GM13976 (cell line): ENCODE data around the gene ANK2.

Experiments used
- DNase-seq: peaks from one replicate; pipeline ENCODE4 v3.0.0; 2012; ENCODE audit warnings: low spot score
- CTCF ChIP-seq: IDR thresholded peaks from 2 replicates; pipeline ENCODE4 v1.5.1; 2012; ENCODE audit warnings: borderline replicate concordance, mild to moderate bottlenecking; ENCODE audit not compliant: insufficient read depth; ENCODE audit errors: extremely low read depth, missing control alignments, control extremely low read depth
- in situ Hi-C: fragments of 300-500 bp; cut with MboI; formaldehyde crosslinking; loops from one replicate; pipeline ENCODE4 v1.12.0; 2022; ENCODE audit warnings: low sequenced_read_pairs, mixed read lengths, inconsistent platforms; ENCODE audit not compliant: unreplicated experiment

The ANK2 gene

GRCh38 chr4:113385281-113385899 lies 335.9 kb downstream of the ANK2 start:
- no peak for TF ChIP-seq CTCF
- DNase-seq: no peak
- in situ Hi-C loops: loop anchor here (25.0 kb wide), 5 partner anchors 377 to 1302 kb away; partner anchors contain the start of gene CAMK2D

GRCh38 chr4:113389160-113389559 lies 339.7 kb downstream of the ANK2 start:
- in situ Hi-C loops: loop anchor here (25.0 kb wide), 5 partner anchors 373 to 1298 kb away; partner anchors contain the start of gene CAMK2D

GRCh38 chr4:113390850-113391249 lies 341.4 kb downstream of the ANK2 start:
- TF ChIP-seq CTCF: no peak
- in situ Hi-C loops: loop anchor here (25.0 kb wide), 5 partner anchors 371 to 1296 kb away; partner anchors contain the start of gene CAMK2D
- DNase-seq: no peak

More at GRCh38 chr4:113389160-113389559, 339.7 kb downstream of the ANK2 start:
- no peak for TF ChIP-seq CTCF
- no peak for DNase-seq

- TF ChIP-seq CTCF: no peak
- no peak for DNase-seq
- in situ Hi-C loops: loop anchor here (25.0 kb wide), 5 partner anchors 368 to 1293 kb away; partner anchors contain the start of gene CAMK2D
These were observed 344.8 kb downstream of the ANK2 start for GRCh38 chr4:113394108-113394729.

GRCh38 chr4:113394730-113395530 lies 345.5 kb downstream of the ANK2 start:
- peak; percentile 41 for DNase-seq
- in situ Hi-C loops: loop anchor here (25.0 kb wide), 5 partner anchors 367 to 1292 kb away; partner anchors contain the start of gene CAMK2D
- peak; percentile 69 for TF ChIP-seq CTCF

GRCh38 chr4:113397114-113397701 lies 347.8 kb downstream of the ANK2 start:
- DNase-seq: no peak
- TF ChIP-seq CTCF: no peak
- in situ Hi-C loops: loop anchor here (25.0 kb wide), 5 partner anchors 365 to 1290 kb away; partner anchors contain the start of gene CAMK2D
